ENCODE results near the gene CIAO2A. TPM values are rescaled to one million over a fixed set of nuclear protein-coding genes. Genes with fewer than 3 reads are reported as not detected.

Gene CIAO2A
- total and polyA plus RNA-seq, 2 donors (not counting 3 experiments of a cell fraction or from before 2014, with no cell fraction given), result 37.1 to 55.3 TPM

DNA sequence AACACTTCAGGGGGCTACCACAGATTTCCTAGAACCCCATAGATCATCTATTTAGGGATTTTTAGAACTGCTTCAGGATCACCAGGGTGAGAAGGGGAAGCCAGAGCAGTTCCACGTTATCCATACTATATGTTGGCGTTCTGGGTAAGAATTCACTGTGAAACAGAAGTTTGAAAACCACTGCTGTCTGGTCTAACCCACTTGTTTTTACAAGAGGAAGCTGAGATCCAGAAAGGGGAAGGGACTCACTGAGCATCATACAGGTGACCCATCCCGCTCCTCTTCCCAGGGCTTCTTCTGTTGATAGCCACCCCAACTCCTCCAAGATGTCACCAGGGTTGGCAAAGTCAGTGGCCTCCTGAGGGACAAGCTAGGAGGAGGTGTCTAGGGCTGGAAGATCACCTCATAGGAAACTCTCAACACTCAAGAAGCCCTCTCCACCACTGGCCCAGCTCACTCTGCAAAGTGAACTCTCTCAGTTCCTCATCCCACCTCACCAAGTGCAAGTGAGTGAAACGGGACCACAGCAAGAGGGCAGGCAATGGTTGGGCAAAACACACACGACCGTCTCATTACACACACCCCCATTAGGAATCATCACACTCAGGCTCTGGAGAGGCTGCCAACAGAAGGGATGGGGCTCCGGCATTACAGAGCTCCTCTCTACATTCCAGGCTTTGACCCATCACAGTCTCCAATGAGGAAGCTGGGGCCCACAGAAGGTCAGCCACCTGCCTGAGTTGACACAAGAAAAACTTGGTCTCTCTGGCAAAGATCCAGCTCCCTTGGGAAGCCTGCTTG, 49.1 kb downstream of the CIAO2A start:
- Histone ChIP-seq H3K27ac (ENCODE audit: insufficient read depth, low read depth, low read length) (no peak overlapping the region), H3K9me1 (replicated peaks; ENCODE audit: control insufficient read depth, extremely low read depth, insufficient read depth, low read length) (no peaks in the 10 kb centered on the region), H3K4me2 (ENCODE audit: insufficient read depth, low read length) (no peak overlapping the region), H3K36me3 (ENCODE audit: control insufficient read depth in 2 of 2, extremely low read depth in 1 of 2, insufficient read depth in 2 of 2, low read length in 2 of 2) (no peaks in the 10 kb centered on the region), H3K27me3 (ENCODE audit: control insufficient read depth in 2 of 2, insufficient read depth in 2 of 2, low read length in 2 of 2) (peaks cover 23 to 28% of the 10 kb centered on the region in 2 experiments), H3K9ac (replicated peaks; ENCODE audit: extremely low read depth, insufficient read depth, low read length) (no peak overlapping the region), H4K20me1 (replicated peaks; ENCODE audit: control insufficient read depth, extremely low read depth, insufficient read depth, low read length) (no peaks in the 10 kb centered on the region), H3K4me1 (ENCODE audit: control insufficient read depth, extremely low read depth, insufficient read depth, low read length) (peaks cover 6% of the 10 kb centered on the region), H3K79me2 (ENCODE audit: control insufficient read depth, insufficient read depth, low read length) (no peaks in the 10 kb centered on the region), H3K4me3 (replicated peaks in 1 of 3; ENCODE audit: insufficient read depth in 1 of 3, low read depth in 1 of 3, low read length in 3 of 3) (no peak overlapping the region), H2AFZ (ENCODE audit: low read depth, low read length) (no peak overlapping the region), H3K9me3 (replicated peaks; ENCODE audit: control insufficient read depth, insufficient read depth, low read length) (no peaks in the 10 kb centered on the region)
- BruUV-seq (replicated peaks), result no TSS peak
- ChIA-PET CTCF (interaction anchor here (0.6 to 3.6 kb wide), 5 partner anchors 99 to 578 kb away, joined by 3 to 96 read pairs (median 3); no protein-coding TSS in a partner anchor), POLR2A (no interaction called here)
- DNase-seq (ENCODE audit: low read depth, low spot score) (no peak), FAIRE-seq (no peak)
- dilution Hi-C loops (cut with MboI; ENCODE audit: extremely low pct_ligation_motif_present, low sequenced_read_pairs) (no loop called here), intact Hi-C loops (cut with micrococcal nuclease) (no loop called here)
- TF ChIP-seq, protein P1, sequence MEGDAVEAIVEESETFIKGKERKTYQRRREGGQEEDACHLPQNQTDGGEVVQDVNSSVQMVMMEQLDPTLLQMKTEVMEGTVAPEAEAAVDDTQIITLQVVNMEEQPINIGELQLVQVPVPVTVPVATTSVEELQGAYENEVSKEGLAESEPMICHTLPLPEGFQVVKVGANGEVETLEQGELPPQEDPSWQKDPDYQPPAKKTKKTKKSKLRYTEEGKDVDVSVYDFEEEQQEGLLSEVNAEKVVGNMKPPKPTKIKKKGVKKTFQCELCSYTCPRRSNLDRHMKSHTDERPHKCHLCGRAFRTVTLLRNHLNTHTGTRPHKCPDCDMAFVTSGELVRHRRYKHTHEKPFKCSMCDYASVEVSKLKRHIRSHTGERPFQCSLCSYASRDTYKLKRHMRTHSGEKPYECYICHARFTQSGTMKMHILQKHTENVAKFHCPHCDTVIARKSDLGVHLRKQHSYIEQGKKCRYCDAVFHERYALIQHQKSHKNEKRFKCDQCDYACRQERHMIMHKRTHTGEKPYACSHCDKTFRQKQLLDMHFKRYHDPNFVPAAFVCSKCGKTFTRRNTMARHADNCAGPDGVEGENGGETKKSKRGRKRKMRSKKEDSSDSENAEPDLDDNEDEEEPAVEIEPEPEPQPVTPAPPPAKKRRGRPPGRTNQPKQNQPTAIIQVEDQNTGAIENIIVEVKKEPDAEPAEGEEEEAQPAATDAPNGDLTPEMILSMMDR (IDR thresholded peaks at IDR 0.05; ENCODE audit: extremely low read depth in 1 of 2, insufficient read depth in 1 of 2, low read depth in 1 of 2, low read length in 2 of 2), result no peak
- TF ChIP-seq MYC (IDR thresholded peaks at IDR 0.05; ENCODE audit: low read depth, low read length) (no peak), MAX (IDR thresholded peaks at IDR 0.05; ENCODE audit: insufficient read depth, insufficient read length) (no peak), POLR2A (IDR thresholded peaks at IDR 0.05; ENCODE audit: low read depth, low read length) (no peak), EZH2 (IDR thresholded peaks at IDR 0.05; ENCODE audit: borderline replicate concordance, low read depth, low read length, severe bottlenecking) (no peak), GATA2 (IDR thresholded peaks at IDR 0.05; ENCODE audit: insufficient read depth, insufficient read length, low read depth, low read length) (no peak), JUN (IDR thresholded peaks at IDR 0.05; ENCODE audit: borderline replicate concordance, insufficient read depth, insufficient read length, low read depth) (no peak), POLR2AphosphoS5 (IDR thresholded peaks at IDR 0.05; ENCODE audit: insufficient read depth, low read depth, low read length) (no peak), FOS (IDR thresholded peaks at IDR 0.05; ENCODE audit: borderline replicate concordance, insufficient read depth, low read length) (no peak)
